GM13977 (cell line): ENCODE measurements around the gene GNB1L.

Experiments
- DNase-seq: peaks from one replicate; pipeline ENCODE4 v3.0.0; 2012; ENCODE audit warnings: low spot score
- CTCF ChIP-seq: IDR thresholded peaks from 2 replicates; pipeline ENCODE4 v1.5.1; 2012; ENCODE audit warnings: mild to moderate bottlenecking, control low read depth; ENCODE audit not compliant: insufficient read depth; ENCODE audit errors: extremely low read depth, missing control alignments
- in situ Hi-C: fragments of 300-500 bp; cut with MboI; formaldehyde crosslinking; loops from one replicate; pipeline ENCODE4 v1.12.0; 2022; ENCODE audit warnings: low sequenced_read_pairs, low pct_unique_long_range_greater_than_20kb, mixed read lengths, inconsistent platforms; ENCODE audit not compliant: unreplicated experiment

Gene GNB1L

GRCh38 chr22:19852177-19852781, 2.4 kb downstream of the GNB1L start:
- TF ChIP-seq CTCF = no peak
- peak; percentile 5 for DNase-seq
- in situ Hi-C loops = loop anchor here (25.0 kb wide), 1 partner anchor 110 kb away; no protein-coding TSS in a partner anchor

DNA sequence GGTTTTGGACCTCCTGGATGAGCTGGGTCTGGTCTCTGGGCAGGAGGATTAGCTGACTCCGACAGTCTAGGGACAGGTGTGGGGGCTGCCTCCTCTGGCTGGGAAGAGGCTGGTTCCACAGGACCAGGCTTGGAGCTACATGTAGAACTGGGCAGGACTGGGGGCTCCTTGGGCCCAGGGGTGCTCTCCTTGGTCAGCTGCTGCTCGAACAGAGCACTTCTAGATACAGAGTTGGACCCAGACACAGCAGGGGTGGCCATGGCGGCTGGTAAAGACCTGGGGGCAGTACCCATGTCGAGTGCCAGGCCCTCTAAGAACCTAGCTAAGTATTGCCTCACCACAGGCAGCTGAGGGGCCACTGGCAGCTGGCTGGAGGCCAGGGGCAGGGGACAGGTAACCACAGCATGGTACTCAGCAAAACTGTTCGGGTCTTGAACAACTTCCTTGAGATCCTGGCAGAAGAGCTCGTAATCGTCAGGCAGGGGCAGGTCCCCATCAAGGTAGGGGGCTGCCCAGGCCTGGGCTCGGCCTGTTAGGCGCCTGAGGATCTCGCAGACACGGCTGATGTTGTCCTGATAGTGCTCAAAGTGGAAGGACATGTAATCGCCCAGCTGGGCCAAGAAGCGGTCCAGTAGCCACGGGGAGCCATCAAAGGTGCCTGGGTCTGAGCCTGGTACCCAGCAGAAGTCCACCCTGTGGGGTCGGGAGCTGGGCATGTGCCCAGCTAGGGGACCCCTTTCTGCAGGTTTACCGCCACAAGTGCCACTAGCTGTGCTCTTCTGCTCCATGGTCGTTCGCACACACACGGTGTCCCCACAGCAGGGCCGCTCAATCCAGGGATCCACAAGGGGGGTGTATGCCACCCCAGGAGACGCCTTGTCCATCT, 3.1 kb downstream of the GNB1L start:
- TF ChIP-seq CTCF = no peak
- peak; percentile 2 for DNase-seq
- in situ Hi-C loops = loop anchor here (25.0 kb wide), 1 partner anchor 111 kb away; no protein-coding TSS in a partner anchor

DNA sequence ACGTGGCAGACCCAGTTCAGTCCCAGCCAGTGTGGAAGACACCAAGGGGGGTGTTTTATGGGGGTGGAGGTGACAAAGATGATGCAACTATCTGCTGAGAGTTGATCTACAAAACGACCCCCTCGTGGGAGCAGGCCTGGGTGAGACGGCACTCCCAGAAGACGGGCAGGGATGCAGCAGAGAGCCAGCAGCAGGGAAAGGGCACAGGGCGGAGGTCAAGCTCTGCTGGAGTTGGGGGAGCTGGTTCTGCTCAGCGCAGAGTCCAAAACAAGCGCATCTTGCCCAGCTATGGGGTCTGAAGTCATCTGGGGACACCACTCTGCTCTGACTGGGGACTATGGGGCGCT, 3.9 kb downstream of the GNB1L start:
- in situ Hi-C loops = loop anchor here (25.0 kb wide), 1 partner anchor 112 kb away; no protein-coding TSS in a partner anchor
- TF ChIP-seq CTCF = no peak
- peak; percentile 1 for DNase-seq

DNA sequence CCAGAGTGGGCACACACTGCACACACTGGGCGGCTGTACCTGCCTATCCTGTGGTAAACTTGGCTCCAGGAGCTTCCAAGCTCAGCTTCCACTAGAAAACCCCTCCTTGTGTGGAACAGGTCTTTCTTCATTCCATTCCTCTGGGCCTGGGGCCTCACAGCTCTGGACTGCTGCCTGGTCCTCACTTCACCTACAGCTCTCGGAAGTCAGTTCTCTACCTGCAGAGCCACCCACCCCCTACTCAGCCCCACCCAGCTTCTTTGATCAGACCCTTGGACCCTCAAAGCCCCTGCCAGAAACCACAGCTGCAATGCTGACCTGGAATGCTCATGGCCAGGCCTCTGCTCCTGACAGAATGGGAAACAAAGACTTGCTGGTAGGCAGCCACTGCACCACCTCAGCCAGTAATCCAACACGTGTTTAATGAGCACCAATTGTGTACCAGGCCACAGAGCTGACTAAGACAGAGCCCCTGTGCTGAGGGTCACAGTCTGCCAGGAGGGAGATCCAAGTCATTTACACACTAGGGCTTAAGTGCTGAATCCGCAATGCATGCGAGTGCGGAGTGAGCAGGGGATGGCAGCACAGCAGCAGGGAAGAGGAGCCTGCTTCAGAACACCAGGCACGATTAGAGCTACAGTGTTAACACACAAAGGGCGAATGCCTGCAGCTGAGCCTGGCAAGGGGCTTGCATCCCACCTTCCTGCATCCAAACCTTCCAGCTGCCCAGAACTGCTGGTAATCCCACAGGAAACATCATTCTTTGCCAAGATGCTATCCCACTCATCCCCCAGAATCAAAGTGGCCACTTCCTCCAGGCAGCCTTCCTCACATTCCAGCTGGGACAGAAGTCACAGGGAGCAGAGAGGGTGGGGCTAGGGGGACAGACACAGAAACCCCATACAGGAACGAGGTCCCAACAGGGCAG, 4.6 kb downstream of the GNB1L start:
- peak; percentile 3 for DNase-seq
- in situ Hi-C loops = loop anchor here (25.0 kb wide), 1 partner anchor 112 kb away; no protein-coding TSS in a partner anchor
- no peak for TF ChIP-seq CTCF

GRCh38 chr22:19848298-19849224, 6.1 kb downstream of the GNB1L start:
- TF ChIP-seq CTCF = no peak
- in situ Hi-C loops = no loop called here
- peak; percentile 10 for DNase-seq
